ENCODE data around the gene PCYT2. TPM values are rescaled to one million over a fixed set of nuclear protein-coding genes. Genes with fewer than 3 reads are reported as not detected.

Gene PCYT2
- total RNA-seq, 1 donor from 2014 or later = 26.8 TPM

- H3K9me3 Mint-ChIP-seq (ENCODE audit: unreplicated experiment) = no peaks in the 10 kb centered on the region
- no peaks in the 10 kb centered on the region for H3K4me1 Mint-ChIP-seq (ENCODE audit: unreplicated experiment)
- H3K27ac Mint-ChIP-seq (ENCODE audit: unreplicated experiment) = no peak overlapping the region
- no peak for DNase-seq (ENCODE audit: low spot score)
- TF ChIP-seq, protein P1, sequence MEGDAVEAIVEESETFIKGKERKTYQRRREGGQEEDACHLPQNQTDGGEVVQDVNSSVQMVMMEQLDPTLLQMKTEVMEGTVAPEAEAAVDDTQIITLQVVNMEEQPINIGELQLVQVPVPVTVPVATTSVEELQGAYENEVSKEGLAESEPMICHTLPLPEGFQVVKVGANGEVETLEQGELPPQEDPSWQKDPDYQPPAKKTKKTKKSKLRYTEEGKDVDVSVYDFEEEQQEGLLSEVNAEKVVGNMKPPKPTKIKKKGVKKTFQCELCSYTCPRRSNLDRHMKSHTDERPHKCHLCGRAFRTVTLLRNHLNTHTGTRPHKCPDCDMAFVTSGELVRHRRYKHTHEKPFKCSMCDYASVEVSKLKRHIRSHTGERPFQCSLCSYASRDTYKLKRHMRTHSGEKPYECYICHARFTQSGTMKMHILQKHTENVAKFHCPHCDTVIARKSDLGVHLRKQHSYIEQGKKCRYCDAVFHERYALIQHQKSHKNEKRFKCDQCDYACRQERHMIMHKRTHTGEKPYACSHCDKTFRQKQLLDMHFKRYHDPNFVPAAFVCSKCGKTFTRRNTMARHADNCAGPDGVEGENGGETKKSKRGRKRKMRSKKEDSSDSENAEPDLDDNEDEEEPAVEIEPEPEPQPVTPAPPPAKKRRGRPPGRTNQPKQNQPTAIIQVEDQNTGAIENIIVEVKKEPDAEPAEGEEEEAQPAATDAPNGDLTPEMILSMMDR (IDR thresholded peaks at IDR 0.05; ENCODE audit: unreplicated experiment) = no peak
- peaks cover 1% of the 10 kb centered on the region for H3K27me3 Mint-ChIP-seq (ENCODE audit: unreplicated experiment)
- H3K4me3 Mint-ChIP-seq (ENCODE audit: unreplicated experiment) = peak overlapping the region; percentile 39
- H3K36me3 Mint-ChIP-seq (ENCODE audit: low read depth, unreplicated experiment) = peaks cover 4% of the 10 kb centered on the region
These were observed 33.6 kb downstream of the PCYT2 start for GRCh38 chr17:81877569-81877968.

DNA sequence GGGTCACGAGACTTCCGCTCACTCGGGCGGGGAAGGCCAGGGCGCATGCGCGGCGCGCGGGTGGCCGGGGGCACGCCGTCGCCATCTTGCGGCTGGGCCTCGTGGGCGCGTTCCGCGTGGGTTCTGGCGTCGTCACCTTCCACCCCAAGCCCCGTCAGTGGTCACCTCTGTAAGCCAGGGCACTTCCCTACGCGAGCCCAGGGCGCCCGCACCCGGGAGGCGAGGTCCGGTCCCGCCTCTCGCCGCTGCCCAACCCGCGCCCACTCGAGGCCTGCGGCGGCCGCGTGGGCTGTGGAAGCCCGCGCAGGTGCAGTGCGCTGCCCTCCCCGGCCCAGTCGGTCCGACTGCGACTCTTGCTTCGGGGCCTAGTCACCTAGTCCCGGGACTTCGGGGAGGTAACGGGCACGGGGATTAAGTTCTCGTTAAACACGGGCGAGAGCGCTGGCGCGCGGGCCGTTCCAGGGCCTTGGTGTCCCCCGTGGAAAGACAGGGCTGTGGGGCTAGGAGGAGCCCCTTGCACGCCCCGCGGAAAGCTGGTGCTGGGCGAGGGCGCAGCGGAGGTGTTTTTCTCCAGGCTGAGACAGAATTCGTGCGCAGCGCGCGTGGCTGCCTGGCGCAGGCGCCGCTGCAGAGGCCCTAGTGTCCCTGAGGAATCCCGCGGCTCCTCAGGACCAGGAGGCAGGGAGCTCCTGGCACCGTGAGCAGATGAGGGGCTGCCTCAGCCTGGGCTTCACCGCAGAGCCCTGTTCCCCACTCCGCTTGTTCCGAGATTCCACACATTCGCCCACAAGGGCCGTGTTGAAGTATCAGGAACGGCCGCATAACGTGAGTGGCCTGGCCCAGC, 39.6 kb downstream of the PCYT2 start:
- Mint-ChIP-seq H3K27me3 (ENCODE audit: unreplicated experiment) (peaks cover 17% of the 10 kb centered on the region), H3K9me3 (ENCODE audit: unreplicated experiment) (no peaks in the 10 kb centered on the region), H3K4me1 (ENCODE audit: unreplicated experiment) (peaks cover 3% of the 10 kb centered on the region), H3K4me3 (ENCODE audit: unreplicated experiment) (peak overlapping the region; percentile 89), H3K36me3 (ENCODE audit: low read depth, unreplicated experiment) (peaks cover 3% of the 10 kb centered on the region), H3K27ac (ENCODE audit: unreplicated experiment) (peak overlapping the region; percentile 83)
- TF ChIP-seq, protein P1 (IDR thresholded peaks at IDR 0.05; ENCODE audit: unreplicated experiment) = no peak
- DNase-seq (ENCODE audit: low spot score) = peak; percentile 91

- no peak for DNase-seq (ENCODE audit: low spot score)
- Mint-ChIP-seq H3K27me3 (ENCODE audit: unreplicated experiment) (peaks cover 17% of the 10 kb centered on the region), H3K36me3 (ENCODE audit: low read depth, unreplicated experiment) (peaks cover 3% of the 10 kb centered on the region), H3K4me1 (ENCODE audit: unreplicated experiment) (peaks cover 3% of the 10 kb centered on the region), H3K27ac (ENCODE audit: unreplicated experiment) (peak within 1 kb of the TSS; percentile 84), H3K9me3 (ENCODE audit: unreplicated experiment) (no peaks in the 10 kb centered on the region), H3K4me3 (ENCODE audit: unreplicated experiment) (peak within 1 kb of the TSS; percentile 93)
- TF ChIP-seq, protein P1 (IDR thresholded peaks at IDR 0.05; ENCODE audit: unreplicated experiment) = no peak
These were observed 40.2 kb downstream of the PCYT2 start, which contains the start of gene ARHGDIA for GRCh38 chr17:81870981-81871386. Gene ARHGDIA (minus strand): TSS chr17:81871337. CDS start chr17:81869930, 1,407 bp downstream.

- peak overlapping the region; percentile 93 for H3K4me3 Mint-ChIP-seq (ENCODE audit: unreplicated experiment)
- H3K9me3 Mint-ChIP-seq (ENCODE audit: unreplicated experiment) = no peaks in the 10 kb centered on the region
- DNase-seq (ENCODE audit: low spot score) = no peak
- peaks cover 3% of the 10 kb centered on the region for H3K4me1 Mint-ChIP-seq (ENCODE audit: unreplicated experiment)
- H3K36me3 Mint-ChIP-seq (ENCODE audit: low read depth, unreplicated experiment) = peaks cover 3% of the 10 kb centered on the region
- peak overlapping the region; percentile 84 for H3K27ac Mint-ChIP-seq (ENCODE audit: unreplicated experiment)
- TF ChIP-seq, protein P1 (IDR thresholded peaks at IDR 0.05; ENCODE audit: unreplicated experiment) = no peak
- peaks cover 21% of the 10 kb centered on the region for H3K27me3 Mint-ChIP-seq (ENCODE audit: unreplicated experiment)
These were observed 40.8 kb downstream of the PCYT2 start for GRCh38 chr17:81870131-81870980.

Measured in endothelial cell (in vitro differentiated cells).